Kidney capillary endothelial cell (primary cell): ENCODE data around the gene DALRD3.

ENCODE experiments used
- DNase-seq: peaks from one replicate; pipeline ENCODE4 v3.0.0-alpha.2; 2018; ENCODE audit warnings: low spot score

The DALRD3 gene

DNA sequence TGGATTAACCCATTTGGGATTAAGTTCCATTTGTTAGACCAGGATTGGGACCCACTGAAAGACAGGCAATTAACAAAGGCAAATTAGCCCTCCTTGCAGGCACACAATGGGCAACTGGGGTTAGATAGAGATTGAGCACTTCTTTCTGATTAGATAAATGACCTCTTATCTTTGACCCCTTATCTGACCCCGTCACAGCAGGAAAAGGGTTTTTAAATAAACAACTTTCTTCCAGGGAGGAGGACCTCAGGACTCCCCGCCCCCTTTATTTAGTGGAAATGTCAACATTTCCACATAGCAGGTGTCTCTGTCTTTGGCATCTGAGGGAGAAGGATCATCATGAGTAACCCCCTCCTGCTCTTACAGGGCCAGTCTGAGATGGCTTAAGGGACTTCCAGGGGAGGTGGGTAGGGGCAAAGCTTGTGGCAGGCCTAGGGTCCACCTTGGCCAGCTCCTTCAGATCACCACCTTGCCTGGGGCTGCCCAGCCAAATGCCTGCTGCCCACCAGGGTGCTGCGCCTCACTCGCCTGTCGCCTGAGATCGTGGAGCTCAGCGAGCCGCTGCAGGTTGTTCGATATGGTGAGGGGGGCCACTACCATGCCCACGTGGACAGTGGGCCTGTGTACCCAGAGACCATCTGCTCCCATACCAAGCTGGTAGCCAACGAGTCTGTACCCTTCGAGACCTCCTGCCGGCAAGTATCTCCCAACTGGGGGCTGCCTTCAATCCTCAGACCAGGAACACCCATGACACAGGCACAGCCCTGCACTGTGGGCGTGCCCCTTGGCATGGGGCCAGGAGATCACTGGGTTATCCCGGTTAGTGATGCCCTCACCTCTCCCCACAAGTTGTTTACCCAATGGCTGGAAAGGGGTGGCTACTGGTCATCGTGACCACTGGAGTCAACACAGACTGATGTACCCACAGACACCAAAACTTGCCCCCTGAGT lies 13.8 kb downstream of the DALRD3 start:
- no peak for DNase-seq

DNA sequence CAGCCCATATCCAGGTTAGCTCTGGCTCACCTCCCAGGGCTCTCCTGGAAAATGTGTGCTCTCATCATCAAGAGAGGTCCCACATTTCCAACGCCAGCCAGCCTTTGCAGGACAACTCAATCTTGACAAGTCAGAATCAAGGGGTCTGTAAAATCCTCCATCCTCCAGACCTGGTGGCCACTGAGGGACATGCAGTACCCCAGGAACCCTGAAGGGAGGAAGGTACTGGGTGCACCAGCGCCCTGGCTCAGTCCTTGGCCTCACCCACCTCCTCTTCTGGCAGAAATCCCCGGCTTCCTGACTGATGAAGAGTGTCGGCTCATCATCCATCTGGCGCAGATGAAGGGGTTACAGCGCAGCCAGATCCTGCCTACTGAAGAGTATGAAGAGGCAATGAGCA lies 17.2 kb downstream of the DALRD3 start:
- no peak for DNase-seq

- no peak for DNase-seq
Observed at GRCh38 chr3:48999085-48999858, 19.1 kb downstream of the DALRD3 start.

- DNase-seq, result no peak
Observed at GRCh38 chr3:48997714-48998637, 20.4 kb downstream of the DALRD3 start.

GRCh38 chr3:48997102-48997635 lies 21.2 kb downstream of the DALRD3 start:
- no peak for DNase-seq

- DNase-seq, result no peak
Observed at GRCh38 chr3:48996640-48997039, 21.7 kb downstream of the DALRD3 start.

GRCh38 chr3:48993834-48994233 lies 24.5 kb downstream of the DALRD3 start:
- DNase-seq, result peak; percentile 38

DNA sequence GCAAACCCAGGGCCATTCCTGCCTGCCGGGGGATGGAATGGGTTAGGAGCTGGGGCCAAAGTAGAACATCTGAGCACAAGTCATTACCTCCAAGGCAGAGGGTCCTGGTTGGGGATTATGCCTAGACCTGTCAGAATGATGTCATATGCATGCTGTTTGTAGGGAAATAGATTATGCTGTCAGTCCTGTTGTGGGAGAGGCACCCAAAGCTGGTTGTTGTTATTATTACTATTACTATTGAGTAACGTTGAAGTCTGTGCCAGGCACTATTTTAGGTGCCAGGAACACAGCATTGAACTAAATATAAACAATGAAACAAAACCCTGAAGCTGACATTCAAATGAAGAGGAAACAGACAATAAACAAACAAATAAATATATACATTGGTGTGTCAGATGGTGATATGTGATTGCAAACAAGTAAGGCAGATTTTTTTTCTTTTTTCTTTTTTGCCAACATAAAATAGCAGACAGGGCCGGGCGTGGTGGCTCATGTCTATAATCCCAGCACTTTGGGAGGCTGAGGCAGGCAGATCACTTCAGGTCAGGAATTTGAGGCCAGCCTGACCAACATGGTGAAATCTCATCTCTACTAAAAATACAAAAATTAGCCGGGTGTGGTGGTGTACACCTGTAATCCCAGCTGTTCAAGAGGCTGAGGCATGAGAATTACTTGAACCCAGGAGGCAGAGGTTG lies 26.4 kb downstream of the DALRD3 start:
- DNase-seq, result no peak

- no peak for DNase-seq
Observed at GRCh38 chr3:48990636-48991469, 27.5 kb downstream of the DALRD3 start.

DNA sequence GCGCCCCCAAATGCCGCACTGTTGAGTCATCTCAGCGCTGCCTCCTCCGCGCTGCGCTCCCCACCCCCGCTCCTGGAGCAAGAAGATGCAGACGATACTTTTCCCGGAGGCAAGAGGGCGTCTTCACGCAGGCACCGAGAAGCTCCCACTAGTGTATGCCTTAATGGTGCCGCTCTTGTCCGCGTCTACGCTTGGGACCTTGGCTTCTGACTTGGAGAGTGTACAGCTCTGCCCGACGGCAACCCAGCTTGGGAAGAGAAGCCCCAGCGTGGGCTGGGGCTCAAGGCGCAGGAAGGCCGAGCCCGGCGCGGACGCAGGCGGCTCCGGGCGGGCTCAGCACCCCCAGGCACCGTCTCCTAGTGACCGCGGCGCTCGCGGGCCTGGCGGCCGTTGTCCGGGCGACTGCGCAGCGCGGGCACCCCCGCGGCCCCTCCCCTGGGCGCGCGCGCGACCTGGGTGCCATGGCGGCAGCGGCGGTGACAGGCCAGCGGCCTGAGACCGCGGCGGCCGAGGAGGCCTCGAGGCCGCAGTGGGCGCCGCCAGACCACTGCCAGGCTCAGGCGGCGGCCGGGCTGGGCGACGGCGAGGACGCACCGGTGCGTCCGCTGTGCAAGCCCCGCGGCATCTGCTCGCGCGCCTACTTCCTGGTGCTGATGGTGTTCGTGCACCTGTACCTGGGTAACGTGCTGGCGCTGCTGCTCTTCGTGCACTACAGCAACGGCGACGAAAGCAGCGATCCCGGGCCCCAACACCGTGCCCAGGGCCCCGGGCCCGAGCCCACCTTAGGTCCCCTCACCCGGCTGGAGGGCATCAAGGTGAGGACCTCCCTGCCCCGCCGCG lies 28.4 kb downstream of the DALRD3 start, which contains the start of gene P4HTM:
Gene P4HTM (plus strand): TSS at position 446 of the 840 bp plus-strand sequence. CDS start 16 bp downstream, at position 462.
- peak; percentile 93 for DNase-seq

- no peak for DNase-seq
Observed at GRCh38 chr3:48989126-48989795, 29.1 kb downstream of the DALRD3 start.

- no peak for DNase-seq
Observed at GRCh38 chr3:48985831-48986376, 32.5 kb downstream of the DALRD3 start.

GRCh38 chr3:48984663-48985062 lies 33.7 kb downstream of the DALRD3 start:
- DNase-seq, result no peak

DNA sequence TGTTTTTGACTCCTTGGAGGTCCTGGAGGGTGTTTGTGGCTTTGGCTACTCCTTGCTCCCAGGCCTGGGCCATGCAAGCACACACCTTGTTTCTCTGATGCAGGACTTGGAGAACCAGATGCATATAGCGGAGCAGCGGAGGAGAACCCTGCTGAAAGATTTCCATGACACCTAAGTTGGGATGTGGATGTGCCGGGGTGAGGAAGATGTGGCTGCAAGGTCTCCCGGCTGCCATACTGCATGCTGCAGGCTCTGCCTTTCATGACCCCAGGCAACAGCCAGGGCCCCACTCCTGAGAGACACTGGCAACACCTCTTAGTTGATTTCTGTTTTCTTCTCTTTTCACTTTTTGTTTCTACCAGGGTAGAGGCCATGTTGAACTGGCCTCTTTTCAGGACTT lies 35.3 kb downstream of the DALRD3 start:
- DNase-seq, result no peak

DNA sequence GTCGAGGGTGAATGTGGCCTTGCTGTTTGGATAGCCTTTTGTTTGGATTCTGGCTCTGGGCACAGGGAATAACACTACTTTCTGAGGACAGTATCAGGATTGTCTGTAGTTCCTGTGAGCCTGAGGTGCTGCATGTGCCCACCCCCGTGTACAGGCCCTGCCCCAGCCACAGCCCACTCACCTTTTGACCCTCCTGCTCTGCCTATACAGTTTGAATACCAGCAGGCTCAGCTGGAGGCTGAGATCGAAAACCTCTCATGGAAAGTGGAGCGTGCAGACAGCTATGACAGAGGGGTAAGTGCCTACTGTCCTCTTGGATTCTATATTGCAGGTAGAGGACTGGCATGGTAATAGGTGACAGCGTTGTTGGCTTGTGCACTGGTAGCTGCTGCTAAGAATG lies 35.7 kb downstream of the DALRD3 start:
- DNase-seq, result no peak

DNA sequence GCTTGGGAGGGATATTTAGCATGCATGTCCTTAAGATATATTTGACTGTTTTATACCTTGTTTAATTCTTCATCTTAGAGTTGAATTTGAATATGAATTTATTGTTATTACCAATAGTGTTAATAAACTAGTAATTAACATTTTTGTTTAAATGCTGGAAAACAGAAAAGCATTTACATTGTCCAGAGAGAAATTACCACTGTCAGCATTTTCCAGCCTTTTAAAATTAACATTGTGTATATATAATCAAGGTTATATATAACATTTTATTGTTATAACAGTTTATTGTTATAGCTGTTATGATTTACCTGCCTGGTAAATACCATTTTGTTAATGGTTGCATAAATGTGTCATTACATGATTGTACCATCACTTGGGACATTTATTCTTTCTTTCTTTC lies 36.4 kb downstream of the DALRD3 start:
- no peak for DNase-seq

DNA sequence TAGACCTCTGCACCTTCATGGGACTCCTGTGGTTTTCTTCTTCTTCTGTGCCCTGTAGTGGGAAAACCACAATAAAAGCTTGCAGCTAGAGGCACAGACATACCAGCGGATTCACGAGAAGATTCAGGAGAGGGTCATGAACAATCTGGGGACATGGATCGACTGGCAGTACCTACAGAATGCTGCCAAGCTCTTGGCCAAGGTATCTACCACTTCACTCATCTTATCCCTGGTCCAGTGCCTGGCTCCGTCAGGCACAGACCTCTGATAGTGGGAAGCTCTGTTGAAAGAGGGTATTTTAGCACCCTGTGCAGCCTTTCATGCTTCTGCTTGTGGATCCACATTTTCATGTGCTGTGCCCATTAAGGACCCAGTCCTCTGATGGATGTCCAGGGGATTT lies 38.1 kb downstream of the DALRD3 start:
- DNase-seq, result no peak

- no peak for DNase-seq
Observed at GRCh38 chr3:48979451-48979850, 38.9 kb downstream of the DALRD3 start.
